H1 (cell line): ENCODE data around the gene GALNT17. TPM values are rescaled to one million over a fixed set of nuclear protein-coding genes. Genes with fewer than 3 reads are reported as not detected.
A peak's percentile ranks its signal among the peaks of the same experiment; 100 is the strongest.

Source experiments
- CTCF ChIA-PET: fragments of 300-600 bp; sonication (Branson Sonifier 250); formaldehyde crosslinking; loops from one replicate; lab custom pipeline; 2021; ENCODE audit not compliant: partially characterized antibody; lab: Charles Lee
- POLR2A ChIA-PET: fragments of 300-600 bp; sonication (Branson Sonifier 250); formaldehyde crosslinking; loops from one replicate; lab custom pipeline; 2021; ENCODE audit warnings: inconsistent platforms; ENCODE audit not compliant: partially characterized antibody; lab: Charles Lee
- DNase-seq, 2 experiments: peaks; one replicate each; pipeline versions ENCODE4 v3.0.0 to v3.0.0-alpha.2; 2010 to 2022; ENCODE audit warnings: low spot score in 2 of 2, low read depth in 1 of 2, mixed read lengths in 1 of 2
- FAIRE-seq: peaks from 2 replicates; lab custom pipeline; 2011; peaks lifted over from hg19 to GRCh38; lab: Jason Lieb, UNC
- H2AFZ ChIP-seq: 2 replicates; pipeline ENCODE4 v1.8.1; 2012; ENCODE audit warnings: low read length, inconsistent platforms
- H2AK5ac ChIP-seq: 2 replicates; pipeline ENCODE4 v1.6.1; 2013; ENCODE audit warnings: low read depth, low read length
- H2BK120ac ChIP-seq: replicated peaks from 2 replicates; pipeline ENCODE3; 2013; ENCODE audit warnings: low read depth, low read length, inconsistent platforms
- H2BK12ac ChIP-seq: 2 replicates; pipeline ENCODE4 v1.6.1; 2013; ENCODE audit warnings: low read depth, low read length
- H2BK15ac ChIP-seq: 2 replicates; pipeline ENCODE4 v1.6.1; 2013; ENCODE audit warnings: low read length
- H2BK20ac ChIP-seq: 2 replicates; pipeline ENCODE4 v1.6.1; 2013; ENCODE audit warnings: low read length
- H2BK5ac ChIP-seq: 2 replicates; pipeline ENCODE4 v1.6.1; 2013; ENCODE audit warnings: low read depth, low read length
- H3K14ac ChIP-seq: 2 replicates; pipeline ENCODE4 v1.6.1; 2013; ENCODE audit warnings: inconsistent platforms; ENCODE audit not compliant: insufficient read length
- H3K18ac ChIP-seq: 2 replicates; pipeline ENCODE4 v1.6.1; 2013; ENCODE audit warnings: low read length; ENCODE audit errors: extremely low read depth
- H3K23ac ChIP-seq: 2 replicates; pipeline ENCODE4 v1.6.1; 2013; ENCODE audit warnings: inconsistent platforms; ENCODE audit not compliant: insufficient read length
- H3K23me2 ChIP-seq: 2 replicates; pipeline ENCODE4 v1.6.1; 2013; ENCODE audit warnings: low read depth, low read length
- H3K27ac ChIP-seq: 2 replicates; pipeline ENCODE4 v1.6.1; 2011; ENCODE audit warnings: low read depth, low read length, inconsistent platforms
- H3K27me3 ChIP-seq, 4 experiments: replicated peaks in 1 of 4; 1 replicate in 1 of 4; 2 replicates in 3 of 4; pipeline versions ENCODE4 v1.6.1 to v1.8.1; 2011 to 2013; ENCODE audit warnings: low read length in 3 of 4, mild to moderate bottlenecking in 3 of 4, inconsistent platforms in 2 of 4, mixed read lengths in 2 of 4, moderate library complexity in 1 of 4; ENCODE audit not compliant: control insufficient read depth in 3 of 4, insufficient read depth in 3 of 4; ENCODE audit errors: extremely low read depth in 1 of 4
- H3K36me3 ChIP-seq, 4 experiments: 2 replicates each; pipeline versions ENCODE4 v1.6.1 to v1.8.1; 2011 to 2013; ENCODE audit warnings: mild to moderate bottlenecking in 4 of 4, low read length in 3 of 4, moderate library complexity in 2 of 4, control low read depth in 1 of 4, inconsistent platforms in 1 of 4; ENCODE audit not compliant: insufficient read depth in 4 of 4, control insufficient read depth in 2 of 4
- H3K4ac ChIP-seq: replicated peaks from 2 replicates; pipeline ENCODE3; 2013; ENCODE audit warnings: low read length, low read depth, mixed read lengths, inconsistent platforms; ENCODE audit not compliant: insufficient read length
- H3K4me1 ChIP-seq, 4 experiments: replicated peaks in 1 of 4; 1 replicate in 1 of 4; 2 replicates in 3 of 4; pipeline versions ENCODE4 v1.6.1 to v1.8.1; 2011 to 2013; ENCODE audit warnings: low read length in 3 of 4, inconsistent platforms in 2 of 4, mixed read lengths in 1 of 4; ENCODE audit not compliant: insufficient read depth in 4 of 4, control insufficient read depth in 3 of 4
- H3K4me2 ChIP-seq, 2 experiments: 2 replicates each; pipeline versions ENCODE4 v1.6.1 to v1.8.1; 2011 to 2013; ENCODE audit warnings: low read depth in 2 of 2, low read length in 2 of 2, control low read depth in 1 of 2, inconsistent platforms in 1 of 2, mild to moderate bottlenecking in 1 of 2; ENCODE audit not compliant: insufficient read depth in 1 of 2
- H3K4me3 ChIP-seq, 4 experiments: fragments of 200-600, 300-600 bp in 1 of 4; sonication (generic), shearing (Covaris generic), sonication (Bioruptor Twin) in 1 of 4; 2 replicates each; pipeline versions ENCODE4 v1.5.1 to v1.8.1; 2011 to 2016; ENCODE audit warnings: low read length in 4 of 4, low read depth in 3 of 4, control low read depth in 2 of 4, inconsistent platforms in 2 of 4, mild to moderate bottlenecking in 2 of 4, mixed read lengths in 1 of 4, moderate library complexity in 1 of 4; ENCODE audit not compliant: insufficient read depth in 2 of 4; ENCODE audit errors: extremely low read depth in 1 of 4
- H3K56ac ChIP-seq: replicated peaks from 2 replicates; pipeline ENCODE3; 2013; ENCODE audit warnings: low read depth, mild to moderate bottlenecking, mixed read lengths, low read length, inconsistent platforms; ENCODE audit not compliant: insufficient read length
- H3K79me1 ChIP-seq: 2 replicates; pipeline ENCODE4 v1.6.1; 2013; ENCODE audit warnings: low read depth, low read length, control low read depth
- H3K79me2 ChIP-seq, 2 experiments: 2 replicates each; pipeline versions ENCODE4 v1.6.1 to v1.8.1; 2012 to 2013; ENCODE audit warnings: low read length in 2 of 2, mild to moderate bottlenecking in 2 of 2, inconsistent platforms in 1 of 2; ENCODE audit not compliant: insufficient read depth in 2 of 2, control insufficient read depth in 1 of 2
- H3K9ac ChIP-seq, 4 experiments: replicated peaks in 1 of 4; 1 replicate in 1 of 4; 2 replicates in 3 of 4; pipeline versions ENCODE4 v1.6.1 to v1.8.1; 2011 to 2013; ENCODE audit warnings: low read depth in 3 of 4, low read length in 3 of 4, control low read depth in 2 of 4, mild to moderate bottlenecking in 2 of 4, moderate library complexity in 2 of 4, inconsistent platforms in 1 of 4; ENCODE audit errors: extremely low read depth in 1 of 4
- H3K9me3 ChIP-seq, 2 experiments: 2 replicates each; pipeline versions ENCODE4 v1.6.1 to v1.8.1; 2012 to 2013; ENCODE audit warnings: mild to moderate bottlenecking in 2 of 2, moderate library complexity in 2 of 2, control low read depth in 1 of 2, inconsistent platforms in 1 of 2, low read depth in 1 of 2, low read length in 1 of 2, mixed read lengths in 1 of 2; ENCODE audit not compliant: insufficient read depth in 2 of 2
- H4K20me1 ChIP-seq, 2 experiments: replicated peaks in 1 of 2; 2 replicates each; pipeline versions ENCODE3 to v1.8.1; 2011 to 2013; ENCODE audit warnings: inconsistent platforms in 2 of 2, low read length in 2 of 2, mild to moderate bottlenecking in 1 of 2; ENCODE audit not compliant: insufficient read depth in 2 of 2, control insufficient read depth in 1 of 2
- H4K5ac ChIP-seq: 2 replicates; pipeline ENCODE4 v1.6.1; 2013; ENCODE audit warnings: low read length, low read depth, mixed read lengths, inconsistent platforms; ENCODE audit not compliant: insufficient read length
- H4K8ac ChIP-seq: 2 replicates; pipeline ENCODE4 v1.8.0; 2013; ENCODE audit warnings: mild to moderate bottlenecking, moderate library complexity, low read length, inconsistent platforms; ENCODE audit not compliant: insufficient read depth; ENCODE audit errors: extremely low read depth
- H4K91ac ChIP-seq: replicated peaks from 2 replicates; pipeline ENCODE3; 2013; ENCODE audit warnings: low read length, mixed read lengths, inconsistent platforms; ENCODE audit not compliant: insufficient read length
- ATF2 ChIP-seq: IDR thresholded peaks from 2 replicates; pipeline ENCODE4 v1.6.1; 2012; ENCODE audit warnings: low read length, inconsistent platforms
- CEBPB ChIP-seq: IDR thresholded peaks from 2 replicates; pipeline ENCODE4 v1.6.1; 2012; ENCODE audit warnings: low read depth, low read length
- POLR2AphosphoS5 ChIP-seq: IDR thresholded peaks from 2 replicates; pipeline ENCODE4 v1.6.1; 2011; ENCODE audit warnings: low read depth, low read length
- RAD21 ChIP-seq, 2 experiments: IDR thresholded peaks in 1 of 2; conservative IDR thresholded peaks in 1 of 2; 2 replicates each; pipeline ENCODE4 v1.6.1; 2011; ENCODE audit warnings: low read depth in 2 of 2, low read length in 2 of 2, improper control_type of control experiment in 1 of 2, inconsistent platforms in 1 of 2, mild to moderate bottlenecking in 1 of 2, moderate library complexity in 1 of 2
- RBBP5 ChIP-seq: IDR thresholded peaks from 2 replicates; pipeline ENCODE4 v1.7.1; 2012; ENCODE audit warnings: low read depth, mild to moderate bottlenecking, inconsistent platforms, low read length, moderate library complexity, borderline replicate concordance
- SP2 ChIP-seq: IDR thresholded peaks from 2 replicates; pipeline ENCODE4 v1.6.1; 2012; ENCODE audit warnings: mild to moderate bottlenecking, low read length, inconsistent platforms
- WGBS, 2 experiments: shearing (Covaris generic) in 1 of 2; methylation state at CpG; one replicate each; pipeline versions ENCODE4 v1.1.6 to v1.1.7; 2013 to 2015; ENCODE audit warnings: low lambda C conversion rate in 2 of 2, mixed read lengths in 2 of 2, inconsistent platforms in 1 of 2, low coverage in 1 of 2, missing lambda C conversion rate in 1 of 2; ENCODE audit not compliant: insufficient replicate concordance in 2 of 2, insufficient coverage in 1 of 2, insufficient read length in 1 of 2; ENCODE audit errors: extremely low coverage in 1 of 2, missing lambda C conversion rate in 1 of 2; 5-methylcytosine and 5-hydroxymethylcytosine counted together
- polyA plus RNA-seq, 7 experiments: library from polyadenylated mRNA; depleted of rRNA in 3 of 7; stranded (reverse) in 5 of 7; unstranded in 2 of 7; fragments of >200 nt in 5 of 7; fragments of 200-250 nt in 2 of 7; gene quantifications; 1 replicate in 5 of 7; 2 replicates in 1 of 7; 4 replicates in 1 of 7; pipeline versions ENCODE4 v1.2.1 to v1.2.3, GENCODE V29; 2011 to 2013; ENCODE audit warnings: missing spikeins in 2 of 7, mixed read lengths in 2 of 7
- total RNA-seq: library from RNA; stranded (reverse); fragmentation: NEBNext Ultra II Directional; extraction: Animal tissue kit (Norgen Biotek cat#: 25700); gene quantifications from 2 replicates; pipeline ENCODE4 v1.2.1, GENCODE V29; 2021

Gene GALNT17
- total and polyA plus RNA-seq, 2 of the 8 experiments (the other 6 are each of a cell fraction or from before 2014, with no cell fraction given): 37.7 to 47.0 TPM

- no peak overlapping the region for H2BK120ac ChIP-seq
- H4K5ac ChIP-seq: no peak overlapping the region
- H3K23ac ChIP-seq: no peak overlapping the region
- DNase-seq: peak in 1 of 2 experiments; percentile 2
- ChIA-PET POLR2A (interaction anchor here (0.6 to 1.2 kb wide), 2 partner anchors 15 to 47 kb away, joined by 3 read pairs; no protein-coding TSS in a partner anchor), CTCF (interaction anchor here (0.9 to 1.2 kb wide), 2 partner anchors 35 to 385 kb away, joined by 3 read pairs; no protein-coding TSS in a partner anchor)
- H3K18ac ChIP-seq: no peak overlapping the region
- H4K91ac ChIP-seq: no peak overlapping the region
- H2BK5ac ChIP-seq: no peak overlapping the region
- no peaks in the 10 kb centered on the region for H3K23me2 ChIP-seq
- no peak overlapping the region for H3K4ac ChIP-seq
- no peak overlapping the region for H3K27ac ChIP-seq
- no peak overlapping the region for H3K56ac ChIP-seq
- peaks cover 6% of the 10 kb centered on the region for H3K79me1 ChIP-seq
- H3K27me3 ChIP-seq: no peaks in the 10 kb centered on the region
- H3K9me3 ChIP-seq: peaks cover 5 to 12% of the 10 kb centered on the region in 2 experiments; a peak in 3 of 4 replicates
- no peak overlapping the region for H2AFZ ChIP-seq
- H3K36me3 ChIP-seq: 0 out of 8 replicates have a peak, but pooled peaks cover 0 to 4% (median 0%) of the 10 kb centered on the region in 4 experiments
- no peak overlapping the region for H2AK5ac ChIP-seq
- H3K4me1 ChIP-seq: peaks cover 6 to 13% (median 9%) of the 10 kb centered on the region in 4 experiments; a peak in 6 of 7 replicates
- no peaks in the 10 kb centered on the region for H4K20me1 ChIP-seq
- H3K4me2 ChIP-seq: no peak overlapping the region
- H3K4me3 ChIP-seq: no peak overlapping the region
- no peak overlapping the region for H3K9ac ChIP-seq
- no peak overlapping the region for H2BK15ac ChIP-seq
- WGBS, 2 experiments: 87% methylated on average over 5 of the region's 5 CpGs; no CpG with 5 or more reads in 1 of the 2 experiments
- FAIRE-seq: no peak
- peaks cover 0 to 89% of the 10 kb centered on the region in 2 experiments; a peak in 3 of 4 replicates for H3K79me2 ChIP-seq
- H2BK12ac ChIP-seq: no peak overlapping the region
- no peak for TF ChIP-seq SP2
- TF ChIP-seq CEBPB: no peak
- TF ChIP-seq RAD21 (IDR thresholded peaks at IDR 0.05 in 1 of 2, conservative IDR thresholded peaks at IDR 0.05 in 1 of 2; ENCODE audit: low read depth in 2 of 2, low read length in 2 of 2): no peak
- TF ChIP-seq ATF2: no peak
- no peak for TF ChIP-seq POLR2AphosphoS5
- TF ChIP-seq RBBP5: no peak
- H2BK20ac ChIP-seq: no peak overlapping the region
- no peak overlapping the region for H3K14ac ChIP-seq
- H4K8ac ChIP-seq: no peak overlapping the region
Observed at GRCh38 chr7:71349682-71350481, 217.9 kb downstream of the GALNT17 start.
